Osteoblast (primary cell): ENCODE data around the gene HELZ2. TPM values are rescaled to one million over a fixed set of nuclear protein-coding genes. Genes with fewer than 3 reads are reported as not detected.

Source experiments
- DNase-seq: peaks from one replicate; pipeline ENCODE4 v3.0.0; 2011; ENCODE audit warnings: low spot score, mixed read lengths; ENCODE audit not compliant: insufficient read length; ENCODE audit errors: missing footprints
- H2AFZ ChIP-seq: 2 replicates; pipeline ENCODE4 v1.6.0; 2011; ENCODE audit warnings: mild to moderate bottlenecking, low read length
- H3K27ac ChIP-seq: 2 replicates; pipeline ENCODE4 v1.5.1; 2011; ENCODE audit warnings: mild to moderate bottlenecking, low read depth, low read length, moderate library complexity
- H3K27me3 ChIP-seq: 2 replicates; pipeline ENCODE4 v1.6.0; 2012; ENCODE audit warnings: mild to moderate bottlenecking, control low read depth, inconsistent platforms, low read length, moderate library complexity; ENCODE audit not compliant: insufficient read depth
- H3K36me3 ChIP-seq: 2 replicates; pipeline ENCODE4 v1.5.1; 2011; ENCODE audit warnings: mild to moderate bottlenecking, low read length, control low read depth, moderate library complexity; ENCODE audit not compliant: insufficient read depth
- H3K4me1 ChIP-seq: 2 replicates; pipeline ENCODE4 v1.5.1; 2011; ENCODE audit warnings: mild to moderate bottlenecking, low read length, control low read depth, moderate library complexity; ENCODE audit not compliant: insufficient read depth
- H3K4me2 ChIP-seq: 2 replicates; pipeline ENCODE4 v1.6.0; 2011; ENCODE audit warnings: mild to moderate bottlenecking, low read length; ENCODE audit not compliant: insufficient read depth
- H3K4me3 ChIP-seq: fragments of 200-600 bp; sonication (generic); 3 replicates; pipeline ENCODE4 v1.5.1; 2012; ENCODE audit warnings: mild to moderate bottlenecking, low read length, inconsistent platforms; ENCODE audit not compliant: insufficient read depth
- H3K79me2 ChIP-seq: 2 replicates; pipeline ENCODE4 v1.6.0; 2012; ENCODE audit warnings: mild to moderate bottlenecking, low read length, control low read depth, inconsistent platforms; ENCODE audit not compliant: insufficient read depth
- H3K9me3 ChIP-seq: 2 replicates; pipeline ENCODE4 v1.5.1; 2011; ENCODE audit warnings: low read depth, low read length, control low read depth
- H4K20me1 ChIP-seq: 2 replicates; pipeline ENCODE4 v1.6.0; 2012; ENCODE audit warnings: mild to moderate bottlenecking, low read length, control low read depth; ENCODE audit not compliant: insufficient read depth
- total RNA-seq: library from RNA; depleted of rRNA; stranded (reverse); fragments of >200 nt; gene quantifications from 2 replicates; pipeline ENCODE4 v1.2.3, GENCODE V29; 2012
- TF ChIP-seq, protein P1 (sequence below): IDR thresholded peaks from 2 replicates; pipeline ENCODE4 v1.5.1; 2011; ENCODE audit warnings: mild to moderate bottlenecking, low read depth, low read length, moderate library complexity; ENCODE audit errors: extremely low read depth

Gene HELZ2
- total RNA-seq, 1 donor = 27.5 TPM

GRCh38 chr20:63546956-63547724 lies 26.9 kb downstream of the HELZ2 start:
- Histone ChIP-seq H4K20me1 (no peaks in the 10 kb centered on the region), H3K27ac (no peak overlapping the region), H3K27me3 (peaks cover 22% of the 10 kb centered on the region), H2AFZ (no peak overlapping the region), H3K79me2 (no peaks in the 10 kb centered on the region), H3K4me1 (no peaks in the 10 kb centered on the region), H3K36me3 (no peaks in the 10 kb centered on the region), H3K4me3 (no peak overlapping the region), H3K9me3 (no peaks in the 10 kb centered on the region), H3K4me2 (no peak overlapping the region)
- no peak for DNase-seq
- TF ChIP-seq, protein P1, sequence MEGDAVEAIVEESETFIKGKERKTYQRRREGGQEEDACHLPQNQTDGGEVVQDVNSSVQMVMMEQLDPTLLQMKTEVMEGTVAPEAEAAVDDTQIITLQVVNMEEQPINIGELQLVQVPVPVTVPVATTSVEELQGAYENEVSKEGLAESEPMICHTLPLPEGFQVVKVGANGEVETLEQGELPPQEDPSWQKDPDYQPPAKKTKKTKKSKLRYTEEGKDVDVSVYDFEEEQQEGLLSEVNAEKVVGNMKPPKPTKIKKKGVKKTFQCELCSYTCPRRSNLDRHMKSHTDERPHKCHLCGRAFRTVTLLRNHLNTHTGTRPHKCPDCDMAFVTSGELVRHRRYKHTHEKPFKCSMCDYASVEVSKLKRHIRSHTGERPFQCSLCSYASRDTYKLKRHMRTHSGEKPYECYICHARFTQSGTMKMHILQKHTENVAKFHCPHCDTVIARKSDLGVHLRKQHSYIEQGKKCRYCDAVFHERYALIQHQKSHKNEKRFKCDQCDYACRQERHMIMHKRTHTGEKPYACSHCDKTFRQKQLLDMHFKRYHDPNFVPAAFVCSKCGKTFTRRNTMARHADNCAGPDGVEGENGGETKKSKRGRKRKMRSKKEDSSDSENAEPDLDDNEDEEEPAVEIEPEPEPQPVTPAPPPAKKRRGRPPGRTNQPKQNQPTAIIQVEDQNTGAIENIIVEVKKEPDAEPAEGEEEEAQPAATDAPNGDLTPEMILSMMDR = no peak

DNA sequence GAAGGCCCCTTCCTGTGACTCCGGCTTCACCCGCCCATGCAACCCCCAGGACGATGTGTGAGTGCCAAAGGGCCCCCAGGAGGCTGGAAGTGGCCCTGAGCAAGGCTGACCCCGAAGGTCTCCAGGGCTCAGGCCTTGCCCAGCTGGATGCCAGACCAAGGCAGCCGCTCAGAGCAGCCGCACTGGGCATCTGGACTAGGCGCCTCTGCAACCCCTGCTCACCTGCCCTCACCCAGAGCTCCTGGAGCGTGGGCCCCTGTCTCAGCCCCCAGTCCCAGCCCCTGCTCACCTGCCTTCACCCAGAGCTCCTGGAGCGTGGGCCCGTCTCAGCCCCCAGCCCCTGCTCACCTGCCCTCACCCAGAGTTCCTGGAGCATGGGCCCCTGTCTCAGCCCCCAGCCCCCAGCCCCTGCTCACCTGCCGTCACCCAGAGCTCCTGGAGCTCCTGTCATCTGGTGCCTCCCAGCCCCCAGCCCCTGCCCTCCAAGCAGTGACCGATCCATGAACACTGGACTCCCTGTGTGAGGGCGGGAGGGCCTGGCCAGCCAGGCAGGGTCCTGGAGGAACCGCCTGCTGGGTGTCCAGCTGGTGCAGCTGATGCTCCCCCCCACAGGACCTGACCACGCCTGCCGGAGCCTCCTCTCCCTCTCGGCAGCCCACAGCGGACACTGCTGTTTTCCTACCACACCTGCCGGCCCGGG lies 27.6 kb downstream of the HELZ2 start:
- Histone ChIP-seq H3K9me3 (no peaks in the 10 kb centered on the region), H3K27ac (no peak overlapping the region), H4K20me1 (no peaks in the 10 kb centered on the region), H3K36me3 (no peaks in the 10 kb centered on the region), H3K79me2 (no peaks in the 10 kb centered on the region), H3K27me3 (peaks cover 22% of the 10 kb centered on the region), H2AFZ (no peak overlapping the region), H3K4me2 (no peak overlapping the region), H3K4me1 (no peaks in the 10 kb centered on the region), H3K4me3 (no peak overlapping the region)
- TF ChIP-seq, protein P1 = no peak
- no peak for DNase-seq

GRCh38 chr20:63545814-63546213 lies 28.2 kb downstream of the HELZ2 start:
- no peak for DNase-seq
- Histone ChIP-seq H3K27ac (no peak overlapping the region), H3K9me3 (no peaks in the 10 kb centered on the region), H3K79me2 (no peaks in the 10 kb centered on the region), H3K27me3 (peaks cover 22% of the 10 kb centered on the region), H3K4me2 (no peak overlapping the region), H3K4me3 (no peak overlapping the region), H3K36me3 (no peaks in the 10 kb centered on the region), H2AFZ (no peak overlapping the region), H4K20me1 (no peaks in the 10 kb centered on the region), H3K4me1 (no peaks in the 10 kb centered on the region)
- TF ChIP-seq, protein P1 = no peak

- no peak for DNase-seq
- Histone ChIP-seq H3K27me3 (peaks cover 22% of the 10 kb centered on the region), H3K4me2 (no peak overlapping the region), H3K36me3 (no peaks in the 10 kb centered on the region), H2AFZ (no peak overlapping the region), H3K4me1 (no peaks in the 10 kb centered on the region), H3K27ac (no peak overlapping the region), H3K79me2 (no peaks in the 10 kb centered on the region), H3K9me3 (no peaks in the 10 kb centered on the region), H3K4me3 (no peak overlapping the region), H4K20me1 (no peaks in the 10 kb centered on the region)
- TF ChIP-seq, protein P1 = no peak
Measured at GRCh38 chr20:63544958-63545516, 29.0 kb downstream of the HELZ2 start.
